MCF 10A (cell line): ENCODE measurements around the gene EBNA1BP2. TPM values are rescaled to one million over a fixed set of nuclear protein-coding genes. Genes with fewer than 3 reads are reported as not detected.

ENCODE experiments used
- BruUV-seq: library from RNA; stranded (reverse); fragments of 400-500 nt; replicated peaks from 2 replicates; lab custom pipeline; 2021; lab: Mats Ljungman, UMichigan
- CTCF ChIA-PET: fragments of 300-600 bp; sonication (Branson Sonifier 250); formaldehyde crosslinking; extraction: SDS; loops from one replicate; lab custom pipeline; 2021; ENCODE audit warnings: antibody characterized with exemption, inconsistent platforms; lab: Yijun Ruan, JAX
- POLR2A ChIA-PET: fragments of 300-600, 350-650 bp; sonication (Branson Sonifier 250); formaldehyde crosslinking; extraction: SDS; loops from one replicate; lab custom pipeline; 2020; ENCODE audit warnings: antibody characterized with exemption, inconsistent platforms; lab: Yijun Ruan, JAX
- DNase-seq: peaks from one replicate; pipeline ENCODE4 v3.0.0-alpha.2; 2018; ENCODE audit not compliant: unreplicated experiment
- H3K27ac Mint-ChIP-seq: one replicate; pipeline ENCODE4 v1.8.0; 2022; ENCODE audit warnings: mild to moderate bottlenecking, low read depth, mixed read lengths; ENCODE audit not compliant: unreplicated experiment
- H3K27me3 Mint-ChIP-seq: one replicate; pipeline ENCODE4 v1.8.0; 2022; ENCODE audit warnings: mixed read lengths; ENCODE audit not compliant: insufficient read depth, unreplicated experiment
- H3K36me3 Mint-ChIP-seq: one replicate; pipeline ENCODE4 v1.8.0; 2022; ENCODE audit warnings: mild to moderate bottlenecking, moderate library complexity, mixed read lengths; ENCODE audit not compliant: insufficient read depth, unreplicated experiment
- H3K4me1 Mint-ChIP-seq: one replicate; pipeline ENCODE4 v1.8.0; 2022; ENCODE audit warnings: mixed read lengths; ENCODE audit not compliant: insufficient read depth, unreplicated experiment
- H3K4me3 Mint-ChIP-seq: one replicate; pipeline ENCODE4 v1.8.0; 2022; ENCODE audit warnings: mild to moderate bottlenecking, moderate library complexity, mixed read lengths; ENCODE audit not compliant: unreplicated experiment
- H3K9me3 Mint-ChIP-seq: one replicate; pipeline ENCODE4 v1.8.0; 2022; ENCODE audit warnings: mixed read lengths; ENCODE audit not compliant: unreplicated experiment
- intact Hi-C: fragments of 100-400 bp; cut with micrococcal nuclease; formaldehyde crosslinking; loops from 2 replicates; pipeline ENCODE4 v1.14.1; 2022
- total RNA-seq: library from RNA; stranded (reverse); gene quantifications from 2 replicates; pipeline ENCODE4 v1.2.3, GENCODE V29; 2022
- TF ChIP-seq, protein P1 (sequence below): fragments of 200-600 bp; IDR thresholded peaks from one replicate; pipeline ENCODE4 v1.8.0; 2022; ENCODE audit warnings: antibody characterized with exemption, mild to moderate bottlenecking; ENCODE audit not compliant: unreplicated experiment

EBNA1BP2 gene
- total RNA-seq, 1 experiment from 2014 or later = 171 TPM

DNA sequence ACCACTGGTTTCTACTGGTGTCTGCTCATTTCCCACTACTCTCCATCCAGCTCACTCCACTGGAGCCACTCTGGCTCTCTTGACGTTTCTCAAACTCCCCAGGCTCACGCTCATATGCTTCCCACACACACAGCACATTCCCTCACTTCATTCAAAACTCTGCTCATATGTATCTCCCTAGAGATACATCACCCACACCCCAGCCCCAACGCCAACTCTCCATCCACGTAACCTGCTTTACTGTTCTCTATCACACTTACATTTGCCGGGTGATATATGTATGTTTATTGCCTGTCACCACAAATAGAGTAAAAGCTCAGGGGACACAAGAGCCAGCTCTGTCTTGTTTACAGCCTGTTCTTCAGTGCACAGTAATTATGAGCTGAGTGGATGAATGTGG lies 22.2 kb downstream of the EBNA1BP2 start:
- POLR2A ChIA-PET = no interaction called here
- no peak overlapping the region for H3K4me3 Mint-ChIP-seq
- CTCF ChIA-PET = no interaction called here
- H3K27ac Mint-ChIP-seq = no peak overlapping the region
- intact Hi-C loops = no loop called here
- H3K36me3 Mint-ChIP-seq = no peaks in the 10 kb centered on the region
- DNase-seq = no peak
- TF ChIP-seq, protein P1, sequence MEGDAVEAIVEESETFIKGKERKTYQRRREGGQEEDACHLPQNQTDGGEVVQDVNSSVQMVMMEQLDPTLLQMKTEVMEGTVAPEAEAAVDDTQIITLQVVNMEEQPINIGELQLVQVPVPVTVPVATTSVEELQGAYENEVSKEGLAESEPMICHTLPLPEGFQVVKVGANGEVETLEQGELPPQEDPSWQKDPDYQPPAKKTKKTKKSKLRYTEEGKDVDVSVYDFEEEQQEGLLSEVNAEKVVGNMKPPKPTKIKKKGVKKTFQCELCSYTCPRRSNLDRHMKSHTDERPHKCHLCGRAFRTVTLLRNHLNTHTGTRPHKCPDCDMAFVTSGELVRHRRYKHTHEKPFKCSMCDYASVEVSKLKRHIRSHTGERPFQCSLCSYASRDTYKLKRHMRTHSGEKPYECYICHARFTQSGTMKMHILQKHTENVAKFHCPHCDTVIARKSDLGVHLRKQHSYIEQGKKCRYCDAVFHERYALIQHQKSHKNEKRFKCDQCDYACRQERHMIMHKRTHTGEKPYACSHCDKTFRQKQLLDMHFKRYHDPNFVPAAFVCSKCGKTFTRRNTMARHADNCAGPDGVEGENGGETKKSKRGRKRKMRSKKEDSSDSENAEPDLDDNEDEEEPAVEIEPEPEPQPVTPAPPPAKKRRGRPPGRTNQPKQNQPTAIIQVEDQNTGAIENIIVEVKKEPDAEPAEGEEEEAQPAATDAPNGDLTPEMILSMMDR = no peak
- H3K27me3 Mint-ChIP-seq = no peaks in the 10 kb centered on the region
- H3K4me1 Mint-ChIP-seq = peaks cover 6% of the 10 kb centered on the region
- BruUV-seq = no TSS peak
- H3K9me3 Mint-ChIP-seq = no peaks in the 10 kb centered on the region

DNA sequence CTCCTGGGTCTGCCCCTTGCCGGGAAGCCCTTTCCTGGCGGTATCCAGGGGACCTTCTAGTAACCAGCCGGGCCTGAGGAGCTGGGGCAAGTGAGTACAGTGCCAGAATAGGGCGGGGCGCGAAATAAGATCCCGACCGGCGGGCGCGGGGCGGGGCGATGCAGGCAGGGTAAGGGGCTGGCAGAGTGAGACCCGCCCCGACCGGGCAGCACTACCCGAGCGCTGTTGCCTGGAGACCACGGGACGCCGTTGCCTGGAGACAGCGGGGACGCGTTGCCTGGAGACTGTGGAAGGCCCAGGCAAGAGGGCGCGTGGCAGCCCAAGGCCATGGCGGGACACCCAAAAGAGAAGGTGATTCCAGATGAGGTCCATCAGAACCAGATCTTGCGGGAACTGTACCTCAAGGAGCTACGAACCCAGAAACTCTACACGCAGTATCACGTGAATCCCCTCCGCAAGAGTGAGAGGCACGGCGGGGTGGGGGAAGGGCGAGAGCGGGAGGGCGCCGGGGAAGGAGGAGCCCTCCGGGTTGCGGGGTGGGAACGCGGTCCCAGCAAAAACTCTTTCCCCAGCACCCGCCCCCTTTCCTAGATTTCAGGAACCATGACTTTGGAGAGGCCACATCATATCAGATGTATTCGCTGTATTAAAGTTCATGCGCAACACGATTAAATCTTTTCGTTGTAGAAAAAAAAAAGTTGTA lies 24.3 kb downstream of the EBNA1BP2 start:
- POLR2A ChIA-PET = no interaction called here
- Mint-ChIP-seq H3K36me3 (no peaks in the 10 kb centered on the region), H3K4me1 (peaks cover 17% of the 10 kb centered on the region), H3K9me3 (no peaks in the 10 kb centered on the region), H3K27ac (no peak overlapping the region), H3K27me3 (no peaks in the 10 kb centered on the region), H3K4me3 (no peak overlapping the region)
- no TSS peak for BruUV-seq
- DNase-seq = peak; percentile 32
- intact Hi-C loops = no loop called here
- CTCF ChIA-PET = interaction anchor here (0.6 kb wide), 1 partner anchor 14 kb away, joined by 3 read pairs; no protein-coding TSS in a partner anchor
- TF ChIP-seq, protein P1 = no peak

DNA sequence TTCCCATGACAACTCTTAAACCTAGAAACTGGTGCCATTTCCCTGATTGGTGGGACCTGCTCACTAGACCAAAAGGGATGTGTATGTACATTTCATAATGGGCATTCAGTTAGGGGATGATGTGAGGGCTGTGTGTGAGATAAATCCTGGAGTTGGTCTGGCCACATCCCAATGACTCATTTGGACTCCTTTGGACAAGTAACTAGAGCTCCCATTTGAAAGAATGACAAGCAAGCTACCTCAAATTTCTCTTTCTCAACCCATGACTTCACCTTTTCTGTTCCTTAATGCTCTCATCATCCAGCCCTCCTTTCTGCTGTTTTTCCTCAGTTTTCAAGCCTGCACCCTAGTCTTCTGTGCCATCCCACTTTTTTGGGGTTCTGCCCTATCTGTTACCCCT lies 27.9 kb downstream of the EBNA1BP2 start:
- Mint-ChIP-seq H3K9me3 (no peaks in the 10 kb centered on the region), H3K27me3 (no peaks in the 10 kb centered on the region), H3K4me1 (peaks cover 11% of the 10 kb centered on the region), H3K4me3 (no peak overlapping the region), H3K36me3 (no peaks in the 10 kb centered on the region), H3K27ac (no peak overlapping the region)
- DNase-seq = peak; percentile 82
- ChIA-PET CTCF (no interaction called here), POLR2A (interaction anchor here (1.0 kb wide), 1 partner anchor 9 kb away, joined by 3 read pairs; no protein-coding TSS in a partner anchor)
- intact Hi-C loops = no loop called here
- TF ChIP-seq, protein P1 = no peak
- no TSS peak for BruUV-seq

DNA sequence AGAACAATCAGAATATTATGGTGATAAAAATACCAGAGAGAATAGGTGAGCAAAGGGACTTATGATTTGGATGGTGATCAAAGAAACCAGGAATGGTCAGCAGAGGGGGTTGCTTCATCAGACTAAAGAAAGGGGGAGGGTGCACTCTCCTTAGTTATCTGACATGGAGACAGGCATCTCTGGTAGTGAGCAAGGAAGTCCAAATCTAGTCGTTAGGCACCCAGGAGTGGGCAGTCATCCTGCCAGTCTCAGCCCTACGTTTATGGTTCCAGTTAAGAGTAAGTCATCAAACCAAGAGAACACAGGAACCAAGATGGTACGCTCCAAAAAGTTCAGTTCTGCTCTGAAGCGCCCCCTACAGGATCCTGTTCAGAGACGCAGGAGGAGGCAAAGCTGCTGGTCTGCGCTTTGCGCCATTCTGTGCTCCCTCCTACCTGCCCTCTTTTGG lies 28.6 kb downstream of the EBNA1BP2 start:
- Mint-ChIP-seq H3K27me3 (no peaks in the 10 kb centered on the region), H3K9me3 (no peaks in the 10 kb centered on the region), H3K36me3 (no peaks in the 10 kb centered on the region), H3K4me3 (no peak overlapping the region), H3K4me1 (peaks cover 11% of the 10 kb centered on the region), H3K27ac (no peak overlapping the region)
- peak; percentile 34 for DNase-seq
- intact Hi-C loops = no loop called here
- BruUV-seq = no TSS peak
- ChIA-PET POLR2A (no interaction called here), CTCF (no interaction called here)
- TF ChIP-seq, protein P1 = peak; percentile 12
